ENCODE measurements around the gene MKKS.

MKKS gene

GRCh38 chr20:10465135-10465534 is 31.1 kb upstream of the MKKS start:
- no peak overlapping the region for H3K4me3 ChIP-seq
- no peak for TF ChIP-seq Cebpa-rat (IDR thresholded peaks at IDR 0.05)
- H3K27ac ChIP-seq = no peak overlapping the region

DNA sequence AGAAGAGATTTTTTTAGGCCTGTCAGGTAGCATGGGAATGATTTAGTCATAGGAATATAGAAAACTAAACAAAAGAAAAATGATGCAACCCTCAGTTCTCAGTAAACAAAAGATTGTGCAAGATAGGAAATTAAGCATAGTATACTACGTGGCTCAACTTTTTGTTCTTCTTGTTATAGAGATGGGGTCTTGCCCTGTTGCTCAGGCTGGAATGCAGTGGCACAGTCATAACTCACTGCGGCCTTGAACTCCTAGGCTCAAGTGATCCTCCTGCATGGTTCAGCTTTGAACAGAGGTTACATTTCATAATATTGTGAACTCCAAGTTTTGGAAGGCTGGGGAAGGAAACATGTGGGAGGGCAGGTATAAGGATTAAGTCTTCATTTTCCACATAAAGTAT is 29.6 kb upstream of the MKKS start:
- H3K4me1 ChIP-seq = peaks cover 0 to 39% (median 20%) of the 10 kb centered on the region in 10 experiments; a peak in 12 of 20 replicates
- no peaks in the 10 kb centered on the region for H4K20me1 ChIP-seq
- TF ChIP-seq Cebpa-rat (IDR thresholded peaks at IDR 0.05) = peak in 1 of 11 experiments; percentile 30; a peak in 1 of 22 replicates
- peaks cover 15 to 52% (median 33%) of the 10 kb centered on the region in 11 experiments; a peak in 19 of 22 replicates for H3K36me3 ChIP-seq
- no peak overlapping the region for H3K9ac ChIP-seq
- no peaks in the 10 kb centered on the region for H3K27me3 ChIP-seq
- no peak overlapping the region for H3K27ac ChIP-seq
- H3K9me3 ChIP-seq (replicated peaks in 1 of 11) = peaks cover 2 to 46% (median 30%) of the 10 kb centered on the region in 11 experiments; a peak in 18 of 22 replicates
- no peak overlapping the region for H3K4me3 ChIP-seq
- H3K4me2 ChIP-seq = no peak overlapping the region; a peak in 2 of 22 replicates

More at GRCh38 chr20:10465135-10465534, 31.1 kb upstream of the MKKS start:
- H4K20me1 ChIP-seq = no peaks in the 10 kb centered on the region
- no peak overlapping the region for H3K4me2 ChIP-seq
- H3K27me3 ChIP-seq = no peaks in the 10 kb centered on the region
- H3K36me3 ChIP-seq = peaks cover 12 to 42% (median 23%) of the 10 kb centered on the region in 11 experiments; a peak in 17 of 22 replicates
- peaks cover 0 to 35% (median 21%) of the 10 kb centered on the region in 11 experiments; a peak in 15 of 22 replicates for H3K9me3 ChIP-seq (replicated peaks in 1 of 11)
- H3K9ac ChIP-seq = no peak overlapping the region
- H3K4me1 ChIP-seq = peaks cover 0 to 52% (median 32%) of the 10 kb centered on the region in 10 experiments; a peak in 12 of 20 replicates

DNA sequence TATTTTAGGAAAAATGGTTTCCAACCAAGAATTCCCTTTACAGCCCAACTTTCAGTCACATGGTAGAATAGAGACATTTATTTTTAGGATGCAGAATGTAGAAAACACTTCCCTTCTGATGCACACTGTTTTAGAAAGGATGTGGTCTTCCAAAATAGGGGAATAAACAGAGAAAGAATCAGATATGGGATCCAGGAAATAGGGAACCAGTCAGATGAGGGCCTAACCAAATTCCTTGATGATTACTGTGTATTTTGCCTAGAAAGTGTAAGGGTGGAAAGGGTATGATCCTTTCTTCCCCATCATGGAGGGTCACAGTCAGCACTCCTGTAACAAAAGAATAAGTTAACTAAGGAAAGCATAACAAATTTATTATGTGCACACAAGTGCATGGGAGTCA is 28.5 kb upstream of the MKKS start:
- H3K4me3 ChIP-seq = no peak overlapping the region
- H3K4me1 ChIP-seq = peaks cover 0 to 28% (median 13%) of the 10 kb centered on the region in 10 experiments; a peak in 12 of 20 replicates
- H3K4me2 ChIP-seq = peak overlapping the region in 6 of 11 experiments; percentile 1 to 66 (median 37); a peak in 10 of 22 replicates
- no peak overlapping the region for H3K9ac ChIP-seq
- peak overlapping the region in 3 of 11 experiments; percentile 2 to 38 (median 7); a peak in 5 of 22 replicates for H3K27ac ChIP-seq
- no peaks in the 10 kb centered on the region for H3K27me3 ChIP-seq
- no peak for TF ChIP-seq Cebpa-rat (IDR thresholded peaks at IDR 0.05)
- peaks cover 21 to 62% (median 43%) of the 10 kb centered on the region in 11 experiments; a peak in 19 of 22 replicates for H3K36me3 ChIP-seq
- H3K9me3 ChIP-seq (replicated peaks in 1 of 11) = peaks cover 12 to 56% (median 41%) of the 10 kb centered on the region in 11 experiments
- no peaks in the 10 kb centered on the region for H4K20me1 ChIP-seq

- no peaks in the 10 kb centered on the region for H4K20me1 ChIP-seq
- H3K27ac ChIP-seq = peak overlapping the region in 5 of 11 experiments; percentile 4 to 38 (median 16); a peak in 5 of 22 replicates
- peaks cover 21 to 62% (median 43%) of the 10 kb centered on the region in 11 experiments; a peak in 19 of 22 replicates for H3K36me3 ChIP-seq
- no peaks in the 10 kb centered on the region for H3K27me3 ChIP-seq
- peak overlapping the region in 4 of 11 experiments; percentile 19 to 66 (median 54); a peak in 6 of 22 replicates for H3K4me2 ChIP-seq
- no peak overlapping the region for H3K4me3 ChIP-seq
- TF ChIP-seq Cebpa-rat (IDR thresholded peaks at IDR 0.05) = no peak
- peaks cover 0 to 28% (median 13%) of the 10 kb centered on the region in 10 experiments; a peak in 12 of 20 replicates for H3K4me1 ChIP-seq
- H3K9me3 ChIP-seq (replicated peaks in 1 of 11) = peaks cover 20 to 63% (median 50%) of the 10 kb centered on the region in 11 experiments
- H3K9ac ChIP-seq = no peak overlapping the region
Observed at GRCh38 chr20:10461495-10461894, 27.5 kb upstream of the MKKS start.

DNA sequence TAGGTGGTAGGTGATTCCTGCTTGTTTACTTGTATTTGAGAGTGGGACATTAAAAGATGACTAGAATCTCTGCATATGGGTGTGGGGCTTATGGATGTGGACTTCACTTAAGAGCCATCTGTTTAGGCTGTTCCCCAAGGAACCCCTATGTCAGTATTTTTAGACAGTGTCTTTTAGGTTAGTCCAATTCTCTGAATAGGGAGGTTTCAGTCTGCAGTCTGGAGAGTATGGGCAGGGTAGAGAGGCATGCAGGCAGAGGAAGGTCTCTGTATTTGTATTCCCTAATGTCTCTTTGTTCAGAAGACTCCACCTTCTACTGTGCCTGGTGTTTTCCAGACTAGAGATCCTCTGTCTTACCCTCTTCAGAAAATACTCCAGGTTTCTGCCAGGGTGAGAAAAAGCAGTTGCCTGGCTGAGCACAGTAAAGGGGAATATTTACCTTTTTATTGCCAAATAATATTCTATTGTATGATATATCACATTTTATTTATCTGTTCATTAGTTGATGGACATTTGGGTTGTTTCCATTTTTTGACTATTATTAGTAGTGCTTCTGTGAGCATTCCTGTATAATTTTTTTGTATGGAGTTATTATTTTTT is 20.2 kb upstream of the MKKS start:
- H3K27ac ChIP-seq = peak overlapping the region; percentile 50 to 95 (median 91); a peak in 21 of 22 replicates
- peaks cover 24 to 51% (median 38%) of the 10 kb centered on the region in 10 experiments for H3K4me1 ChIP-seq
- H3K4me3 ChIP-seq = peak overlapping the region in 4 of 10 experiments; percentile 5 to 34 (median 21); a peak in 4 of 20 replicates
- H3K9me3 ChIP-seq (replicated peaks in 1 of 11) = peaks cover 19 to 33% (median 21%) of the 10 kb centered on the region in 11 experiments; a peak in 20 of 22 replicates
- no peaks in the 10 kb centered on the region for H3K27me3 ChIP-seq
- H3K9ac ChIP-seq = peak overlapping the region; percentile 38 to 80 (median 74); a peak in 21 of 22 replicates
- peak overlapping the region; percentile 68 to 88 (median 76) for H3K4me2 ChIP-seq
- no peaks in the 10 kb centered on the region for H4K20me1 ChIP-seq
- TF ChIP-seq Cebpa-rat (IDR thresholded peaks at IDR 0.05) = no peak
- peaks cover 0 to 24% (median 11%) of the 10 kb centered on the region in 11 experiments; a peak in 15 of 22 replicates for H3K36me3 ChIP-seq

DNA sequence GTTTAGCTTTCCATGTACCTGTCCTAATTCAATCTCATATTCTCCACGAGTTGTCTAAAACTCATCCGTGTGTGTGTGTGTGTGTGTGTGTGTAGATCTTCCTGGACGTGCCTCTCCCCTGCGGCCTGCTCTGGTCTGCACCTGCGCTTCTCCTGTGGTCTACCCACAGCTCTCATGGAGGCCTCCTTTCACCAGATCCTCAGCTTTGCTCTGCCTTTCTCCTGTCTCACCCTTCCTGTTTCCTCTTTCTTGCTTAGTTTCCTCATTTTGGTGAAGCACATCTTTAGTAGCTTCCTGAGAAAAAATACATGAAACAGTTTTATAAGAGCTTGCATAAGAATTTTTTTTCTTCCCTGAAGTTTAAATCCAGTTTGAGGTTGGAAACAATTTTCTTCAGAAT is 19.2 kb upstream of the MKKS start:
- H3K36me3 ChIP-seq = peaks cover 0 to 15% (median 2%) of the 10 kb centered on the region in 11 experiments; a peak in 13 of 22 replicates
- no peaks in the 10 kb centered on the region for H3K27me3 ChIP-seq
- TF ChIP-seq Cebpa-rat (IDR thresholded peaks at IDR 0.05) = peak in 8 of 11 experiments; percentile 49 to 83 (median 70); a peak in 12 of 22 replicates
- H3K4me2 ChIP-seq = peak overlapping the region; percentile 68 to 88 (median 76)
- H3K27ac ChIP-seq = peak overlapping the region; percentile 50 to 95 (median 91); a peak in 21 of 22 replicates
- H3K4me3 ChIP-seq = peak overlapping the region in 7 of 10 experiments; percentile 5 to 39 (median 19); a peak in 6 of 20 replicates
- peak overlapping the region; percentile 38 to 80 (median 74); a peak in 20 of 22 replicates for H3K9ac ChIP-seq
- peaks cover 24 to 61% (median 44%) of the 10 kb centered on the region in 10 experiments for H3K4me1 ChIP-seq
- no peaks in the 10 kb centered on the region for H4K20me1 ChIP-seq
- peaks cover 11 to 23% (median 15%) of the 10 kb centered on the region in 11 experiments; a peak in 19 of 22 replicates for H3K9me3 ChIP-seq (replicated peaks in 1 of 11)

- Histone ChIP-seq H3K9ac (no peak overlapping the region), H3K4me2 (peak overlapping the region in 2 of 11 experiments; percentile 14 to 50; a peak in 1 of 22 replicates), H3K27me3 (no peaks in the 10 kb centered on the region), H3K4me3 (no peak overlapping the region), H3K4me1 (peaks cover 30 to 72% (median 47%) of the 10 kb centered on the region in 10 experiments), H3K27ac (peak overlapping the region in 8 of 11 experiments; percentile 30 to 82 (median 62); a peak in 12 of 22 replicates), H4K20me1 (no peaks in the 10 kb centered on the region), H3K9me3 (replicated peaks in 1 of 11) (peaks cover 0 to 3% (median 0%) of the 10 kb centered on the region in 11 experiments; a peak in 1 of 22 replicates), H3K36me3 (peaks cover 0 to 10% (median 0%) of the 10 kb centered on the region in 11 experiments; a peak in 4 of 22 replicates)
- no peak for TF ChIP-seq Cebpa-rat (IDR thresholded peaks at IDR 0.05)
Observed at GRCh38 chr20:10449270-10449669, 15.2 kb upstream of the MKKS start.

- Histone ChIP-seq H3K9ac (no peak overlapping the region), H3K4me2 (peak overlapping the region in 3 of 11 experiments; percentile 3 to 50 (median 14); a peak in 3 of 22 replicates), H3K27me3 (no peaks in the 10 kb centered on the region), H3K4me1 (peaks cover 23 to 64% (median 43%) of the 10 kb centered on the region in 10 experiments), H3K9me3 (replicated peaks in 1 of 11) (peaks cover 0 to 3% (median 0%) of the 10 kb centered on the region in 11 experiments; a peak in 1 of 22 replicates), H3K4me3 (no peak overlapping the region), H3K36me3 (peaks cover 0 to 10% (median 0%) of the 10 kb centered on the region in 11 experiments; a peak in 4 of 22 replicates), H4K20me1 (no peaks in the 10 kb centered on the region), H3K27ac (peak overlapping the region in 9 of 11 experiments; percentile 30 to 82 (median 66); a peak in 15 of 22 replicates)
- no peak for TF ChIP-seq Cebpa-rat (IDR thresholded peaks at IDR 0.05)
Observed at GRCh38 chr20:10448270-10449156, 14.5 kb upstream of the MKKS start.

Measured in BLaER1 treated with 17β-estradiol and CSF1 and Interleukin-3, amounts not matched to agents 10 nM and 100 nM (cell line).